ENCODE results near the gene REM1.

- TF ChIP-seq POLR2A (IDR thresholded peaks at IDR 0.05; ENCODE audit: low read depth, low read length), result no peak
- TF ChIP-seq POLR2AphosphoS5 (IDR thresholded peaks at IDR 0.05; ENCODE audit: low read depth, low read length), result no peak
- no peak for TF ChIP-seq TAF1 (IDR thresholded peaks at IDR 0.05; ENCODE audit: low read depth, low read length)
- TF ChIP-seq POU2F2 (IDR thresholded peaks at IDR 0.05; ENCODE audit: low read depth, low read length), result no peak
- TF ChIP-seq SPI1 (IDR thresholded peaks at IDR 0.05; ENCODE audit: low read depth, low read length), result no peak
- TF ChIP-seq PAX5 (IDR thresholded peaks at IDR 0.05; ENCODE audit: insufficient read depth, low read length, severe bottlenecking), result no peak
Measured at GRCh38 chr20:31474758-31475427, at the start of gene REM1, which contains the start of gene DEFB124.
